ENCODE measurements around the gene FIP1L1. TPM values are rescaled to one million over a fixed set of nuclear protein-coding genes. Genes with fewer than 3 reads are reported as not detected.
A peak's percentile ranks its signal among the peaks of the same experiment; 100 is the strongest.
"Not testable (repeated sequence)": the region's sequence is repeated elsewhere in the genome, so short reads cannot be mapped to it uniquely, and the experiment has no call there.

Gene FIP1L1
- polyA plus RNA-seq, 1 donor = 57.7 TPM

- 67% methylated on average over 1 of the region's 5 CpGs for WGBS (ENCODE audit: insufficient coverage, low lambda C conversion rate)
- no peak for DNase-seq
- Histone ChIP-seq H3K4me3 (ENCODE audit: low read length) (peak overlapping the region; percentile 100), H3K4me1 (ENCODE audit: control insufficient read depth, insufficient read depth, low read length) (peaks cover 15% of the 10 kb centered on the region), H3K9me3 (ENCODE audit: control insufficient read depth, low read depth, low read length) (peaks cover 5% of the 10 kb centered on the region), H3K27ac (ENCODE audit: low read length) (peak overlapping the region; percentile 98), H3K27me3 (ENCODE audit: control insufficient read depth, insufficient read depth, low read length) (no peaks in the 10 kb centered on the region), H3K36me3 (ENCODE audit: control insufficient read depth, insufficient read depth, low read length) (no peaks in the 10 kb centered on the region)
Observed at GRCh38 chr4:53376900-53377299, 541 bp upstream of the FIP1L1 start.

GRCh38 chr4:53378171-53378482 lies 686 bp downstream of the FIP1L1 start:
- H3K4me1 ChIP-seq (ENCODE audit: control insufficient read depth, insufficient read depth, low read length) = peaks cover 15% of the 10 kb centered on the region
- peak overlapping the region; percentile 100 for H3K4me3 ChIP-seq (ENCODE audit: low read length)
- peaks cover 5% of the 10 kb centered on the region for H3K9me3 ChIP-seq (ENCODE audit: control insufficient read depth, low read depth, low read length)
- H3K36me3 ChIP-seq (ENCODE audit: control insufficient read depth, insufficient read depth, low read length) = peaks cover 6% of the 10 kb centered on the region
- peak overlapping the region; percentile 98 for H3K27ac ChIP-seq (ENCODE audit: low read length)
- WGBS (ENCODE audit: insufficient coverage, low lambda C conversion rate) = 0% methylated on average over 3 of the region's 10 CpGs
- no peak for DNase-seq
- no peaks in the 10 kb centered on the region for H3K27me3 ChIP-seq (ENCODE audit: control insufficient read depth, insufficient read depth, low read length)

GRCh38 chr4:53380221-53380620 lies 2.8 kb downstream of the FIP1L1 start:
- Histone ChIP-seq H3K36me3 (ENCODE audit: control insufficient read depth, insufficient read depth, low read length) (peaks cover 16% of the 10 kb centered on the region), H3K4me3 (ENCODE audit: low read length) (no peak overlapping the region), H3K9me3 (ENCODE audit: control insufficient read depth, low read depth, low read length) (peaks cover 5% of the 10 kb centered on the region), H3K27me3 (ENCODE audit: control insufficient read depth, insufficient read depth, low read length) (no peaks in the 10 kb centered on the region), H3K4me1 (ENCODE audit: control insufficient read depth, insufficient read depth, low read length) (peaks cover 15% of the 10 kb centered on the region), H3K27ac (ENCODE audit: low read length) (no peak overlapping the region)
- WGBS (ENCODE audit: insufficient coverage, low lambda C conversion rate) = 82% methylated on average over 3 of the region's 4 CpGs
- DNase-seq = no peak

GRCh38 chr4:53409479-53409878 lies 32.0 kb downstream of the FIP1L1 start:
- H3K9me3 ChIP-seq (ENCODE audit: control insufficient read depth, low read depth, low read length); H3K27ac ChIP-seq (ENCODE audit: low read length); H3K27me3 ChIP-seq (ENCODE audit: control insufficient read depth, insufficient read depth, low read length); H3K4me3 ChIP-seq (ENCODE audit: low read length); DNase-seq; H3K36me3 ChIP-seq (ENCODE audit: control insufficient read depth, insufficient read depth, low read length); H3K4me1 ChIP-seq (ENCODE audit: control insufficient read depth, insufficient read depth, low read length): not testable (repeated sequence)
- no CpG with 5 or more reads among the region's 11 CpGs for WGBS (ENCODE audit: insufficient coverage, low lambda C conversion rate)

GRCh38 chr4:53419208-53419607 lies 41.8 kb downstream of the FIP1L1 start:
- Histone ChIP-seq H3K9me3 (ENCODE audit: control insufficient read depth, low read depth, low read length) (no peaks in the 10 kb centered on the region), H3K4me3 (ENCODE audit: low read length) (no peak overlapping the region), H3K4me1 (ENCODE audit: control insufficient read depth, insufficient read depth, low read length) (no peaks in the 10 kb centered on the region), H3K36me3 (ENCODE audit: control insufficient read depth, insufficient read depth, low read length) (peaks cover 23% of the 10 kb centered on the region), H3K27me3 (ENCODE audit: control insufficient read depth, insufficient read depth, low read length) (no peaks in the 10 kb centered on the region), H3K27ac (ENCODE audit: low read length) (no peak overlapping the region)
- WGBS (ENCODE audit: insufficient coverage, low lambda C conversion rate) = no CpG with 5 or more reads among the region's 3 CpGs
- no peak for DNase-seq

- H3K4me1 ChIP-seq (ENCODE audit: control insufficient read depth, insufficient read depth, low read length) = no peaks in the 10 kb centered on the region
- no CpG with 5 or more reads among the region's 2 CpGs for WGBS (ENCODE audit: insufficient coverage, low lambda C conversion rate)
- no peak overlapping the region for H3K4me3 ChIP-seq (ENCODE audit: low read length)
- H3K27ac ChIP-seq (ENCODE audit: low read length) = no peak overlapping the region
- DNase-seq = no peak
- H3K36me3 ChIP-seq (ENCODE audit: control insufficient read depth, insufficient read depth, low read length) = peaks cover 15% of the 10 kb centered on the region
- no peaks in the 10 kb centered on the region for H3K27me3 ChIP-seq (ENCODE audit: control insufficient read depth, insufficient read depth, low read length)
- no peaks in the 10 kb centered on the region for H3K9me3 ChIP-seq (ENCODE audit: control insufficient read depth, low read depth, low read length)
Observed at GRCh38 chr4:53421791-53422190, 44.4 kb downstream of the FIP1L1 start.

GRCh38 chr4:53422367-53422766 lies 44.9 kb downstream of the FIP1L1 start:
- H3K27me3 ChIP-seq (ENCODE audit: control insufficient read depth, insufficient read depth, low read length) = no peaks in the 10 kb centered on the region
- H3K27ac ChIP-seq (ENCODE audit: low read length) = no peak overlapping the region
- WGBS (ENCODE audit: insufficient coverage, low lambda C conversion rate) = no CpG with 5 or more reads among the region's 1 CpG
- H3K9me3 ChIP-seq (ENCODE audit: control insufficient read depth, low read depth, low read length) = no peaks in the 10 kb centered on the region
- H3K4me1 ChIP-seq (ENCODE audit: control insufficient read depth, insufficient read depth, low read length) = no peaks in the 10 kb centered on the region
- no peak overlapping the region for H3K4me3 ChIP-seq (ENCODE audit: low read length)
- H3K36me3 ChIP-seq (ENCODE audit: control insufficient read depth, insufficient read depth, low read length) = peaks cover 15% of the 10 kb centered on the region
- DNase-seq = no peak

- DNase-seq = no peak
- no peak overlapping the region for H3K27ac ChIP-seq (ENCODE audit: low read length)
- H3K4me1 ChIP-seq (ENCODE audit: control insufficient read depth, insufficient read depth, low read length) = no peaks in the 10 kb centered on the region
- H3K4me3 ChIP-seq (ENCODE audit: low read length) = no peak overlapping the region
- no peaks in the 10 kb centered on the region for H3K27me3 ChIP-seq (ENCODE audit: control insufficient read depth, insufficient read depth, low read length)
- no peaks in the 10 kb centered on the region for H3K9me3 ChIP-seq (ENCODE audit: control insufficient read depth, low read depth, low read length)
- H3K36me3 ChIP-seq (ENCODE audit: control insufficient read depth, insufficient read depth, low read length) = peaks cover 17% of the 10 kb centered on the region
Observed at GRCh38 chr4:53424280-53424679, 46.8 kb downstream of the FIP1L1 start.

- Histone ChIP-seq H3K27me3 (ENCODE audit: control insufficient read depth, insufficient read depth, low read length) (no peaks in the 10 kb centered on the region), H3K36me3 (ENCODE audit: control insufficient read depth, insufficient read depth, low read length) (peaks cover 18% of the 10 kb centered on the region), H3K9me3 (ENCODE audit: control insufficient read depth, low read depth, low read length) (no peaks in the 10 kb centered on the region), H3K4me3 (ENCODE audit: low read length) (no peak overlapping the region), H3K4me1 (ENCODE audit: control insufficient read depth, insufficient read depth, low read length) (no peaks in the 10 kb centered on the region), H3K27ac (ENCODE audit: low read length) (peak overlapping the region; percentile 23)
- peak; percentile 23 to 45 for DNase-seq
Observed at GRCh38 chr4:53427366-53427765, 49.9 kb downstream of the FIP1L1 start.

GRCh38 chr4:53431052-53431451 lies 53.6 kb downstream of the FIP1L1 start:
- Histone ChIP-seq H3K4me3 (ENCODE audit: low read length) (no peak overlapping the region), H3K27ac (ENCODE audit: low read length) (no peak overlapping the region), H3K27me3 (ENCODE audit: control insufficient read depth, insufficient read depth, low read length) (no peaks in the 10 kb centered on the region), H3K36me3 (ENCODE audit: control insufficient read depth, insufficient read depth, low read length) (peaks cover 21% of the 10 kb centered on the region), H3K4me1 (ENCODE audit: control insufficient read depth, insufficient read depth, low read length) (no peaks in the 10 kb centered on the region), H3K9me3 (ENCODE audit: control insufficient read depth, low read depth, low read length) (no peaks in the 10 kb centered on the region)
- WGBS (ENCODE audit: insufficient coverage, low lambda C conversion rate) = 90% methylated on average over 3 of the region's 5 CpGs
- DNase-seq = no peak

- H3K27me3 ChIP-seq (ENCODE audit: control insufficient read depth, insufficient read depth, low read length) = no peaks in the 10 kb centered on the region
- WGBS (ENCODE audit: insufficient coverage, low lambda C conversion rate) = 100% methylated on average over 1 of the region's 4 CpGs
- no peak overlapping the region for H3K4me3 ChIP-seq (ENCODE audit: low read length)
- H3K4me1 ChIP-seq (ENCODE audit: control insufficient read depth, insufficient read depth, low read length) = no peaks in the 10 kb centered on the region
- peaks cover 27% of the 10 kb centered on the region for H3K36me3 ChIP-seq (ENCODE audit: control insufficient read depth, insufficient read depth, low read length)
- H3K9me3 ChIP-seq (ENCODE audit: control insufficient read depth, low read depth, low read length) = no peaks in the 10 kb centered on the region
- DNase-seq = no peak
- H3K27ac ChIP-seq (ENCODE audit: low read length) = peak overlapping the region; percentile 31
Observed at GRCh38 chr4:53432528-53433424, 55.3 kb downstream of the FIP1L1 start.

Data from large intestine (tissue), 3 donors.